Neuron (in vitro differentiated cells): ENCODE results near the gene ITGB7.
A peak's percentile ranks its signal among the peaks of the same experiment; 100 is the strongest.
"Not testable (repeated sequence)": the region's sequence is repeated elsewhere in the genome, so short reads cannot be mapped to it uniquely, and the experiment has no call there.

Experiments used
- H2AFZ ChIP-seq: one replicate; pipeline ENCODE4 v1.6.1; 2013; ENCODE audit warnings: low read depth, mild to moderate bottlenecking, inconsistent platforms, low read length, moderate library complexity
- H3K27me3 ChIP-seq: one replicate; pipeline ENCODE4 v1.6.1; 2013; ENCODE audit warnings: low read length; ENCODE audit not compliant: insufficient read depth
- H3K36me3 ChIP-seq: one replicate; pipeline ENCODE4 v1.6.1; 2013; ENCODE audit warnings: low read length; ENCODE audit not compliant: insufficient read depth
- H3K4me1 ChIP-seq: one replicate; pipeline ENCODE4 v1.6.1; 2013; ENCODE audit warnings: low read length; ENCODE audit not compliant: insufficient read depth
- H3K4me3 ChIP-seq: 2 replicates; pipeline ENCODE4 v1.5.1; 2013; ENCODE audit warnings: mild to moderate bottlenecking, low read length, moderate library complexity
- H3K9me3 ChIP-seq: one replicate; pipeline ENCODE4 v1.6.1; 2013; ENCODE audit warnings: low read length

ITGB7 gene

DNA sequence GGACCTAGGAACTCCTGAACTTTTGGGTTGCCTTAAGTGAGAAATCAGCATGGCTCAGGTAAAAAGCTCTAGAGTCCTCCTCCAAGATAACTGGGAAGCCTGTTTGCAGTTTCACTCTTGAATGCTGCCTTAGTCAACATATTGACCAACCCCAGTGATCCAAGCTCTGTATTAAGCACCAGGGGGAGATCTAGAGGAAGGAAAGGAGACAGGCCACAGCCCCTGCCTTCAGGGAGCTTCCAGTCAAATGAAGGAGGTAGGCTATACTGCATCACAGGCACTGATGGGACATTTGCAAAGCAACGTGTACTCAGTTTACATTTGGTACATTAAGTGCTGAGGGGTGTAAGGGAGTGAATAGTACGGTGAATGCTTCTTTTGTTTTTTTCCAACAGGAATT, 25.1 kb downstream of the ITGB7 start:
- H3K27me3 ChIP-seq, result no peaks in the 10 kb centered on the region
- no peaks in the 10 kb centered on the region for H3K9me3 ChIP-seq
- H3K4me3 ChIP-seq, result peak overlapping the region; percentile 89
- H3K4me1 ChIP-seq, result peaks cover 24% of the 10 kb centered on the region
- peaks cover 49% of the 10 kb centered on the region for H3K36me3 ChIP-seq
- H2AFZ ChIP-seq, result no peak overlapping the region

DNA sequence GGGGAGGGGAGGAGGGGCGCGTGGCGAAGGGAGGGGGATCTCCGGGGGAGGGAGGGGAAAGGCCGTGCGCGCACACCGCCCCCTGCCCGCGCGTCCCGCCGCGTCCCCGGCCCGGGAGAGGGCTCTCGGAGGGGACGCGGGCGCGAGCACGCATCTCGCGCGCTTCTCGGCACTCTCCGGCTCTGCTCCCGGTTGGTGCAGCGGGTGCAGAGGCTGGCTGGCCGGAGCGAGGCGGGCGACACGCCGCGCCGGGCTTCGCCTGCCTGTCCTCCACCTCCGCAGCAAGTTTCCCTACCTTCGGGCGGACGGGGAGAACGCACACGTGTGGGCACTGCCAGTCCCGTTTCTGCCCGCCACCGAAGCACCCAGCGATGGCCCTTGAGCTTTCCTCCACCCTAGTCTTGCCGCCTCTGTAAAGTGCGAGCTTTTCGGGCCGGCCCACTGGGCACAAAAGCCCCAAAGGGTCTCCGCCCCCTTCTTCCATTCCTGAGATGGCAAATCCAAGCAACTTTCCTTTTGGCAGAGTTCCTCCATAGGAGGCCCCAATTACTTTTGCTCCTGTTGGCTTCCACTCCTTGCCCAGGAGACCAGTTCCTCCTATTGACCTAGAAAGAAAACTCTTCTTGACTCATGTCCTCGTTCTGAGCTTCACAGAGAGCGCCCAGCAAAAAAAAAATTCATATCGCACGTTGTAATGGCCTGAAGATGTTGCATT, 26.0 kb downstream of the ITGB7 start:
- Histone ChIP-seq H3K9me3 (no peaks in the 10 kb centered on the region), H2AFZ (peak overlapping the region; percentile 22), H3K4me3 (peak overlapping the region; percentile 89), H3K36me3 (peaks cover 41% of the 10 kb centered on the region), H3K4me1 (peaks cover 24% of the 10 kb centered on the region), H3K27me3 (no peaks in the 10 kb centered on the region)

DNA sequence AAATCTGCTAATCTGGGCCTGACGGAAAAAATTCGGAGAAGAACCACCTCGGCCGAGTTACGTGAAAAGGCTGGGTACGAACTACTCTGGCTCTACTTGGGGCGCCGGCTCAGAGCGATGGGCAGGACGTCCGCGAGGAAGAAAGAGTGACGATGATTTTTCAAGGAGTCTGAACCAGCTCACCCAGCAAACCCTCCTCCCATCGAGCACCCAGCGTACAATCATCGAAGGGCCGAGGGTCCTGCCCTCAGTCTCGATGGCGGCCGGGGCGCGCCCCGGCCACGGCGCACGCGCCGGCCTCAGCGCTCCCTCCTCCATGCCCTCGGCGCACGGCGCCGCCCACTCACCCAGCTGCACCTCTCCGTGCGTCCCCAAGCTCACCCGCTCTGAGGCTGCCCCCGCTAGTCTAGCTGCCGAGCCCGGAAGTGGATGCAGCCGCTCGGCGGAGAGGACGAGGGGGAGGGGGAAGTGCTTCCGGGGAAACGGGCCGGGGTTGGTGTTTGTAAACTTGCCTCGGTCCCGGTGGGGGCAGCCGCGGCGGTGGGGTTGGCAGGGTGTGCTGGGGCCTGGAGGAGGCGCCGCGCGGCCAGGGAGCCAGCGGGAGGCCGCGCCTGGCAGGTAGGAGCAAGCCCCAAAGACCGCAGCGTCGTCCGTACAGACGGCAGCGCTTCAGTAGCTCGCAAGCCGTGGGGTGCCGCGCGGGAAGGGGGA, 26.7 kb downstream of the ITGB7 start, which contains the start of the genes CSAD and ZNF740:
TSS of gene CSAD (minus strand) at position 706 of the 711 bp plus-strand sequence. CDS start 7,455 bp downstream, outside the sequence.
TSS of gene ZNF740 (plus strand) at position 503 of the 711 bp plus-strand sequence. CDS start 1,262 bp downstream, outside the sequence.
- Histone ChIP-seq H3K4me3 (peak within 1 kb of the TSS; percentile 89), H3K36me3 (peaks cover 33% of the 10 kb centered on the region), H2AFZ (peak within 1 kb of the TSS; percentile 40), H3K4me1 (peaks cover 26% of the 10 kb centered on the region), H3K27me3 (no peaks in the 10 kb centered on the region), H3K9me3 (no peaks in the 10 kb centered on the region)

DNA sequence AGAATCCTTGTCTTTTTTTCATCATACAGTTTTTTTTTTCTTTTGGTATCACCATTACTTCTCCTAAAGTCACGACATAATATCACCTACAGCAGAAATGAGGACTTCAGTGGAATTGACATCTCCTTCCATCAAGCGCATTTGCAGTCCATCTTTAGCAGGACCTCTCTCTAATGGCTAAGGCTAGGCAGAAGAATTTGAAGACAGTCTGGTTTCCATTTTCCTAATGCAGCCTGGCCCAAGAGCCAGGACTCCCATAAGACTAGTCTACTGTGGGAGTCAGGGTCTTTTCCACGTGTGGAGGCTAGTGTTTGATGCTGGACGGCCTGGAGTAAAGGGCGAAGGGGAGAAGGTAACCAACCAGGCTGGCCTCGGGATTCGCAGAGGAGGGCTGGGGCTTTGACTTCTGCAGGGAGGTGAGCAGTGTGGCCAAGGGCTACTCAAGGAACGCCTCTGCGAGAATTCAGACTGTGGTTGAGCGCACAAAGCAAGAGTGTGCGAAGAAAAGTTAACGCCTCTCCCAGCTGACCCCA, 27.3 kb downstream of the ITGB7 start:
- Histone ChIP-seq H3K36me3 (peaks cover 27% of the 10 kb centered on the region), H3K27me3 (no peaks in the 10 kb centered on the region), H3K9me3 (no peaks in the 10 kb centered on the region), H3K4me3 (peak overlapping the region; percentile 89), H2AFZ (peak overlapping the region; percentile 40), H3K4me1 (peaks cover 32% of the 10 kb centered on the region)

DNA sequence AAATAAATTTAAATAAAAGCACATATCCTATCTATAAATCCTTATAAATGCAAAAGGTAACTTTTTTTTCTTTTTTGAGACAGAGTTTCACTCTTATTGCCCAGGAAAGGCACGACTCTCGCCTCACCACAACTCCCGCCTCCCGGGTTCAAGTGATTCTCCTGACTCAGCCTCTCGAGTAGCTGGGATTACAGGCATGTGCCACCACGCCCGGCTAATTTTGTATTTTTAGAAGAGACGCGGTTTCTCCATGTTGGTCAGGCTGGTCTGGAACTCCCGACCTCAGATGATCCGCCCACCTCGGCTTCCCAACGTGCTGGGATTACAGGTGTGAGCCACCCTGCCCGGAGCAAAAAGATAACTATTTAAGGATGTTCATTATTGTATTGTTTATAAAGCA, 28.2 kb downstream of the ITGB7 start:
- H3K4me1 ChIP-seq, result peaks cover 33% of the 10 kb centered on the region
- not testable (repeated sequence) for H2AFZ ChIP-seq, H3K27me3 ChIP-seq, H3K9me3 ChIP-seq, H3K4me3 ChIP-seq
- H3K36me3 ChIP-seq, result peaks cover 20% of the 10 kb centered on the region

DNA sequence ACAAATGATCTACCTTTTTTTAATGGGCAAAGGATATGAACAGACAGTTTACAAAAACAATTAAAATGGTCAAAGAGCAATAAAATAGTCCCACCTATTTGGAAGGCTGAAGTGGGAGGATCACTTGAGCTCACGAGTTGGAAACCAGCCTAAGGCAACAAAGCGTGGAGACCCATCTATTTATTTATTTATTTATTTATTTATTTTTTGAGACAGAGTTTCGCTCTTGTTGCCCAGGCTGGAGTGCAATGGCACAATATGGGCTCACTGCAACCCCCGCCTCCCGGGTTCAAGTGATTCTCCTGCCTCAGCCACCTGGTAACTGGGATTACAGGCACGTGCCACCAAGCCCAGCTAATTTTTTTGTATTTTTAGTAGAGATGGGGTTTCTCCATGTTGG, 29.6 kb downstream of the ITGB7 start:
- H3K4me3 ChIP-seq, H3K36me3 ChIP-seq, H3K27me3 ChIP-seq, H3K9me3 ChIP-seq, H2AFZ ChIP-seq: not testable (repeated sequence)
- H3K4me1 ChIP-seq, result peaks cover 23% of the 10 kb centered on the region

DNA sequence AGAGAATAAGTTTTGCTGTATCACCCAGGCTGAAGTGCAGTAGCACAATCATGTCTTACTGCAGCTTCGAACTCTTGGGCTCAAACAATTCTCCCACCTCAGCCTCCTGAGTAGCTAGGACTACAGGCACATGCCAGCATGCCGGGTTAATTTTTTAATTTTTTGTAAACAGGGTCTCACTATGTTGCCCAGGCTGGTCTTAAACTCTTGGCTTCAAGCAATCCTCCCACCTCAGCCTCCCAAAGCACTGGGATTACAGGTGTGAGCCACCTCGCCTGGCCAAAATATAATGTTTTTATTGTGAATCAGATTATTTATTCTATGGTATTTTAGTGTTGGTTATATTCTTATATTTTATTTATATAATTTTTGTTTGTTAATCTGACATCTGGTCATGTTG, 30.3 kb downstream of the ITGB7 start:
- H3K36me3 ChIP-seq, result peaks cover 1% of the 10 kb centered on the region
- no peaks in the 10 kb centered on the region for H3K27me3 ChIP-seq
- H2AFZ ChIP-seq, result no peak overlapping the region
- no peaks in the 10 kb centered on the region for H3K9me3 ChIP-seq
- H3K4me1 ChIP-seq, result peaks cover 16% of the 10 kb centered on the region
- H3K4me3 ChIP-seq, result no peak overlapping the region

DNA sequence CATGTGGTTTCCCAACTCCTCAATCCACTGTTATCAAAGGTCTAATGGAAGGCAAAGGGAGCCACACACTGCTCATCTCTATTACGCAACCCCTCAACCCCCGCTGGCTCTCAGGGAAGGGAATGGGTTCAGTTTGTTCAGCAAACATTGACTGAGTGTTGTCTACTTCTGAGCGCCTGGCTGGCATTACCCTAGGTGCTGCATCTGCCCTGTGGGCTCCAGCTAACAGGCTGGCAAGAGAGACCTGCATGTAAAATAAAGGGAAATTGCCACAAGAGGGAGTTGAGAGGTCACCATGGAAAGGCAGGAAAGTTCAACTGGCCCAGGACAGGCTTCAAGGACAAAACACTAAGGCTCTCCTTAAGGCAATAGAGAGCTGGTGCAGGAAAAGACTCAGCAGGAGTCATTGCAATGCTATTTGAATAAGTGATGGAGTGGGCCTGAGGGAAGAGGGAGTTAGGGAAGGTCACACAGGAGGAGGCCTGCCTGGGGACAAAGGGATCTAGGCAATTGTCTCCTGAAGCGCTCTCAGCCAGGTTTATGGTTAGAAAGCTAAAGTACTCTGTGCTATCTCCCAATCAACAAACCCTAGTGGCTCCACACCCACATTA, 32.1 kb downstream of the ITGB7 start:
- Histone ChIP-seq H3K9me3 (no peaks in the 10 kb centered on the region), H2AFZ (no peak overlapping the region), H3K4me1 (peaks cover 9% of the 10 kb centered on the region), H3K4me3 (no peak overlapping the region), H3K36me3 (peaks cover 3% of the 10 kb centered on the region), H3K27me3 (no peaks in the 10 kb centered on the region)

DNA sequence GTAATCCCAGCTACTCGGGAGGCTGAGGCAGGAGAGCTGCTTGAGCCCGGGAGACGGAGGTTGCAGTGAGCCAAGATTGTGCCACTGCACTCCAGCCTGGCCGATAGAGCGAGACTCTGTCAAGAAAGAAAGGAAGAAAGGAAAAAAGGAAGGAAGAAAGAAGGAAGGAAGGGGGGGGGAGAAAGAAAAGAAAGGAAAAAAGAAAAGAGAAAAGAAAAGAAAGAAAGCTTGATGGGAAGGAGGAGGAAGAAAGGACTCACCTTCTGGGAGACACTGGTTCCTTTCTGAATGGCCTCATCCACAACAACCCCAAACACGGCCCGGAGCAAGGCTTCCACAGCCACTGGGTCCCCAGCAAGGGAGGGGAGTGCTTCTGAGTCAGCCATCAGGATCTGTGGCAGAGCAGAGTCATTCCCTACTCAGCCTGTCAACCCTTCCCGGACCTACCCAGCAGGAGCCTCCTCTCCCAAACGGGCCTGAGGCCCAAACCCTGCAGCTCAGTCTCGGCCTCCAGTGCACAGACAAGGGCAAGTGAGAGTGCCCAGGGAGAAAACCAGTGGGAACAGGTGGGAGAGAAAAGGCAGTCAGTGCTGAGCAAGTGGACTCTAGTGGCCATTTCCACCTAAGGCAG, 33.9 kb downstream of the ITGB7 start:
- Histone ChIP-seq H2AFZ (no peak overlapping the region), H3K4me3 (no peak overlapping the region), H3K4me1 (peaks cover 9% of the 10 kb centered on the region), H3K27me3 (no peaks in the 10 kb centered on the region), H3K9me3 (no peaks in the 10 kb centered on the region), H3K36me3 (peaks cover 3% of the 10 kb centered on the region)

DNA sequence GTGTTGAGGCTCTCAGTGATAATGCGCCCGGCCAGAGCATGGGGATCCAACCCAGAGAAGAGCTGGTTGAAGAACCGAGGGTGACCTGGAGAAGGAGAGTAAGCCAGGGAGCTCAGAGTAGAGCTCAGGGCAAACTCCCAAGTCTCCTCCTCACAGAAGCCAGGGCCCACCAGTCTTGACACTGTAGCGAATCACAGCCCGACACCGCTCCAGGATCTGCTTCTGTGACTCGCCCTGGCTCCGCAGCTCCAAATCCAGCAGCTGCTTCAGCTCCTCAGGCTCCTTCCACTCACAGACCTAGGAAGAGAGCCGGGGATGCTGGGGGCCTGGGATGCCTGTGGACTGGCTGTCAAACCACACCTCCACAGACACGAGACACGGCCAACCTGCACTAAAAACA, 34.7 kb downstream of the ITGB7 start:
- no peak overlapping the region for H2AFZ ChIP-seq
- H3K27me3 ChIP-seq, result no peaks in the 10 kb centered on the region
- no peak overlapping the region for H3K4me3 ChIP-seq
- H3K36me3 ChIP-seq, result peaks cover 3% of the 10 kb centered on the region
- peaks cover 9% of the 10 kb centered on the region for H3K4me1 ChIP-seq
- no peaks in the 10 kb centered on the region for H3K9me3 ChIP-seq

DNA sequence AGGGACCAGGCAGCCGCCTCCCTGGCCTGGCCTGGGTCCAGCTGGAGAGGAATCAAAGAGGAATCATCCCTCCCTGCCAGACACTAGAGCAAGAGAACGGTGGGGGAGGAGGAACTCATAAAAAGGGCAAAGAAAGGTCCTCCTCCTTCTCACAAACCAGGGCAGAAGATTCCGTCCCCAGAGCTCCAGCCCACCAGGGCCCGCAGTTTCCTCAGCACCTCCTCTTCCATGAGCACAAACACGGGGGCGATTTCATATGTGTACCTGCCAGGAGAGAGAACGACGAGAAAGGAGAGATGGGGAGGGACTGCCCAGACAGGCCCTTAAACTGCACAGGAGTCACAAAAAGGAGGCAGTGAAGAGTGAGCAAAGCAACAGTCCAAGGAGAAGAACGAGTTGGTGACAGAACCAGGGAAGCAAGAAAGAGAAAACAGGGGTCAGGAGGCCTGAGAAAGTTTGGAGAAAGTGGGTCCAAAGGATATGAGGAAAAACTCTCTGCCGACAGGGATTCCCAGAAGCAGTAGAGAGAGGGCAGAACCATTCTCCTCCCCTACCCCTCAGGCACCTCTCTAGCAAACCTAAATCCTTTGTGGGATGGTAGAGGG, 35.2 kb downstream of the ITGB7 start:
- Histone ChIP-seq H3K27me3 (no peaks in the 10 kb centered on the region), H3K4me3 (no peak overlapping the region), H2AFZ (no peak overlapping the region), H3K4me1 (peaks cover 9% of the 10 kb centered on the region), H3K9me3 (no peaks in the 10 kb centered on the region), H3K36me3 (peaks cover 3% of the 10 kb centered on the region)

DNA sequence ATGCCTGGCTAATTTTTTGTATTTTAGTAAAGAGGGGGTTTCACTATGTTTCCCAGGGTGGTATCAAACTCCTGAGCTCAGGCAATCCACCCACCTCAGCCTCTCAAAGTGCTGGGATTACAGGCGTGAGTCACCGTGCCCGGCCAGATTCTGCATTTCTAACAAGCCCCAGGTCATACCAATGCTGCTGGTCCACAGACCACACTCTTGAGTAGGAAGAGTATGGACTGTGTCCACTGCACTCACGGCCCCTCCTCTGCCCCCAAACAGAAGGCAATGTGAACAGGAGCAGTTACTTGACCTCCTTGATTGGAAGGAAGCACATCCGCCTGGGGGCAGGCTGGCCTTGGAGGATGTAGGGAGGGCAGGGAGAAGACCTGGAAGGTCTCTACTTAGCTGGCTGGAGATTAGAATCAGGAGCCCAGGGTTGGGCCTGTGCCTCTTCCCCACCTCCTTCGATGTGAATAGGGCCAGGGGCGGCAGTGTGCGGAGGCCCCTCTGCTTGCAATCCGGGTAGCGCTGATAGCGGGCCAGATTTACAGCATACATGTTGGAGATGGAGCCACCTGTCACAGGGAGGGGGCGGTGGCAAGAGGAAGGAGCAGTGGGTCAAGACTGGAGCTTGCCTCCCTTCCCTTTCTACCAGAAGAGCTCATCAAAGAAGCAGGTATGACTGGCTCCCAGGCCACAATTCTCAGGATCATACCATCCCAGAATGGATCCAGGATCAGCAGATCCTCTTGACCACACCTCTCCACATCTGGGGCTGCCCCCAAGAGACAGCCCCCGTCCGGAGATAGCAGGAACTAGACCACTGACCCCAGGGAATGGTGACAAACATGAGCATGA, 36.0 kb downstream of the ITGB7 start:
- Histone ChIP-seq H3K27me3 (no peaks in the 10 kb centered on the region), H3K9me3 (no peaks in the 10 kb centered on the region), H3K36me3 (peaks cover 3% of the 10 kb centered on the region), H3K4me1 (peaks cover 9% of the 10 kb centered on the region), H2AFZ (no peak overlapping the region), H3K4me3 (no peak overlapping the region)
